Lower lobe of right lung (tissue), 2 donors: Measurements from ENCODE around the gene IRF3. TPM values are rescaled to one million over a fixed set of nuclear protein-coding genes. Genes with fewer than 3 reads are reported as not detected.

ENCODE experiments used
- ATAC-seq, 2 donors: fragments of 200-7000 bp; cut with Tn5 transposase; one replicate each; pipeline ENCODE4 v1.9.1; 2020 to 2022; ENCODE audit warnings: mild to moderate bottlenecking in 2 of 2, moderate library complexity in 2 of 2
- DNase-seq: peaks from one replicate; pipeline ENCODE4 v3.0.0-alpha.2; 2020
- H3K27ac ChIP-seq: fragments of 200-600 bp; one replicate; pipeline ENCODE4 v1.8.0; 2022
- H3K27me3 ChIP-seq: fragments of 200-600 bp; one replicate; pipeline ENCODE4 v1.8.0; 2022; ENCODE audit warnings: low read depth
- H3K36me3 ChIP-seq: fragments of 200-600 bp; one replicate; pipeline ENCODE4 v1.8.0; 2022; ENCODE audit warnings: mild to moderate bottlenecking
- H3K4me1 ChIP-seq: fragments of 200-600 bp; one replicate; pipeline ENCODE4 v1.8.0; 2022
- H3K4me3 ChIP-seq: fragments of 200-600 bp; one replicate; pipeline ENCODE4 v1.8.0; 2022; ENCODE audit warnings: mild to moderate bottlenecking
- H3K9me3 ChIP-seq: fragments of 200-600 bp; one replicate; pipeline ENCODE4 v1.8.0; 2022
- intact Hi-C: fragments of 100-400 bp; cut with DNase I; formaldehyde crosslinking; loops from one replicate; pipeline ENCODE4 v1.11.0; 2022
- total RNA-seq: library from RNA; stranded (reverse); fragmentation: NEBNext Ultra II Directional; extraction: Animal tissue kit (Norgen Biotek cat#: 25700); gene quantifications from one replicate; pipeline ENCODE4 v1.2.1, GENCODE V29; 2021
- TF ChIP-seq, protein P1 (sequence below): fragments of 200-600 bp; IDR thresholded peaks from one replicate; pipeline ENCODE4 v1.8.0; 2022; ENCODE audit warnings: antibody characterized with exemption, mild to moderate bottlenecking
- donor health status: DM: no; HTN: yes; CAD: no; lungs with severe emphysema.

Gene IRF3
- total RNA-seq, 1 donor from 2014 or later: 99.8 TPM

- TF ChIP-seq, protein P1, sequence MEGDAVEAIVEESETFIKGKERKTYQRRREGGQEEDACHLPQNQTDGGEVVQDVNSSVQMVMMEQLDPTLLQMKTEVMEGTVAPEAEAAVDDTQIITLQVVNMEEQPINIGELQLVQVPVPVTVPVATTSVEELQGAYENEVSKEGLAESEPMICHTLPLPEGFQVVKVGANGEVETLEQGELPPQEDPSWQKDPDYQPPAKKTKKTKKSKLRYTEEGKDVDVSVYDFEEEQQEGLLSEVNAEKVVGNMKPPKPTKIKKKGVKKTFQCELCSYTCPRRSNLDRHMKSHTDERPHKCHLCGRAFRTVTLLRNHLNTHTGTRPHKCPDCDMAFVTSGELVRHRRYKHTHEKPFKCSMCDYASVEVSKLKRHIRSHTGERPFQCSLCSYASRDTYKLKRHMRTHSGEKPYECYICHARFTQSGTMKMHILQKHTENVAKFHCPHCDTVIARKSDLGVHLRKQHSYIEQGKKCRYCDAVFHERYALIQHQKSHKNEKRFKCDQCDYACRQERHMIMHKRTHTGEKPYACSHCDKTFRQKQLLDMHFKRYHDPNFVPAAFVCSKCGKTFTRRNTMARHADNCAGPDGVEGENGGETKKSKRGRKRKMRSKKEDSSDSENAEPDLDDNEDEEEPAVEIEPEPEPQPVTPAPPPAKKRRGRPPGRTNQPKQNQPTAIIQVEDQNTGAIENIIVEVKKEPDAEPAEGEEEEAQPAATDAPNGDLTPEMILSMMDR: peak; percentile 56
- Histone ChIP-seq H3K27me3 (peaks cover 26% of the 10 kb centered on the region), H3K4me3 (peak within 1 kb of the TSS; percentile 63), H3K9me3 (no peaks in the 10 kb centered on the region), H3K4me1 (peaks cover 28% of the 10 kb centered on the region), H3K27ac (peak within 1 kb of the TSS; percentile 61), H3K36me3 (peaks cover 38% of the 10 kb centered on the region)
- intact Hi-C loops: no loop called here
- ATAC-seq (peak; percentile 69 to 71), DNase-seq (peak; percentile 69)
Measured at GRCh38 chr19:49689133-49690078, 23.7 kb upstream of the IRF3 start, which contains the start of gene ADM5. ADM5 (plus strand) TSS chr19:49689594; CDS start chr19:49689838, 244 bp downstream.

- Histone ChIP-seq H3K27me3 (peaks cover 26% of the 10 kb centered on the region), H3K36me3 (peaks cover 46% of the 10 kb centered on the region), H3K4me3 (peak overlapping the region; percentile 63), H3K9me3 (no peaks in the 10 kb centered on the region), H3K27ac (peak overlapping the region; percentile 61), H3K4me1 (peaks cover 28% of the 10 kb centered on the region)
- TF ChIP-seq, protein P1: no peak
- ATAC-seq: no peak
- DNase-seq: no peak
- intact Hi-C loops: no loop called here
Measured at GRCh38 chr19:49688531-49689132, 23.0 kb upstream of the IRF3 start.

DNA sequence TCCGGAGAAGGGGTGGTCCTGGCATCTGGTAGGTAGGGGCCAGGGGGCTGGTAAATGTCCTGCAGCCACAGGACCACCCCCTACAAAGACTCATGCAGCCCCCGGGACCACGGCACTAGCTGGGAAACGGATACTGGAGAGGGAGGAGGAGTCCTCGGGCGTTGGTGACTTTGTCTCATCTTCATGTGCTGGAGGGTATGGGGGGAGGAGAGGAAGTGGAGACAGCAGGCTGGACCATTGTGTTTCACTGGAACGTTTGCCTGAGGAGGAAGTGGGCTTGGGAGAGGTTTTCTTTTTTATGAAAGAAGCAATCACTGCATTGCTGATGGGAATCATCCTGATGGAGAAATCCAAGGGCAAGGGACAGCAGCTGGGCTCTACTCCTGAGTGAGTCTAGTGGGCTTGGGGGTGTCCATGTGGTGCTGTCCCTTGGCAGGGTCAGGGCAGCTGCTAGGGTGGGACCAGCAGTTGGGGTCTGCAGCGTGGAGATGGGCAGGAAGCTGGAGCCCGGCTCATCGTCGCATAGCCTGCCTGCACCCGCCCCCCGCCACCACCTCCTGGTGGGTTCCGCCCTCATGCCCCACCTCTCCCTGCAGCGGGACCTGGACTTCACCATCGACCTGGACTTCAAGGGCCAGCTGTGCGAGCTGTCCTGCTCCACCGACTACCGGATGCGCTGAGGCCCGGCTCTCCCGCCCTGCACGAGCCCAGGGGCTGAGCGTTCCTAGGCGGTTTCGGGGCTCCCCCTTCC lies 22.1 kb upstream of the IRF3 start:
- H3K4me3 ChIP-seq: peak overlapping the region; percentile 63
- TF ChIP-seq, protein P1: no peak
- H3K27me3 ChIP-seq: peaks cover 26% of the 10 kb centered on the region
- H3K27ac ChIP-seq: peak overlapping the region; percentile 61
- peaks cover 55% of the 10 kb centered on the region for H3K36me3 ChIP-seq
- ATAC-seq (no peak), DNase-seq (no peak)
- no peaks in the 10 kb centered on the region for H3K9me3 ChIP-seq
- peaks cover 28% of the 10 kb centered on the region for H3K4me1 ChIP-seq
- intact Hi-C loops: no loop called here

- H3K27ac ChIP-seq: peak overlapping the region; percentile 60
- peaks cover 60% of the 10 kb centered on the region for H3K36me3 ChIP-seq
- H3K9me3 ChIP-seq: no peaks in the 10 kb centered on the region
- TF ChIP-seq, protein P1: no peak
- no peak for ATAC-seq
- peak overlapping the region; percentile 63 for H3K4me3 ChIP-seq
- peaks cover 28% of the 10 kb centered on the region for H3K4me1 ChIP-seq
- intact Hi-C loops: no loop called here
- no peak for DNase-seq
- peaks cover 26% of the 10 kb centered on the region for H3K27me3 ChIP-seq
Measured at GRCh38 chr19:49687150-49687549, 21.5 kb upstream of the IRF3 start.

GRCh38 chr19:49686503-49687088 lies 20.9 kb upstream of the IRF3 start:
- intact Hi-C loops: no loop called here
- peaks cover 24% of the 10 kb centered on the region for H3K27me3 ChIP-seq
- no peaks in the 10 kb centered on the region for H3K9me3 ChIP-seq
- DNase-seq (no peak), ATAC-seq (no peak)
- peak overlapping the region; percentile 63 for H3K4me3 ChIP-seq
- peaks cover 28% of the 10 kb centered on the region for H3K4me1 ChIP-seq
- H3K27ac ChIP-seq: peak overlapping the region; percentile 60
- TF ChIP-seq, protein P1: no peak
- H3K36me3 ChIP-seq: peaks cover 66% of the 10 kb centered on the region
